SKM-1 (cell line): ENCODE measurements around the gene UBE2U.

Experiments
- DNase-seq: peaks from one replicate; lab custom pipeline; 2025; ENCODE audit not compliant: unreplicated experiment; lab: John Stamatoyannopoulos, UW

Gene UBE2U

GRCh38 chr1:64203420-64203819 lies at the start of gene UBE2U:
Gene UBE2U, plus strand, starts transcription at chr1:64203623. Its CDS starts 428 bp downstream, at chr1:64204051.
- no peak for DNase-seq

GRCh38 chr1:64155278-64155677 lies 48.1 kb upstream of the UBE2U start:
- DNase-seq, result no peak

GRCh38 chr1:64161357-64161941 lies 42.0 kb upstream of the UBE2U start:
- DNase-seq, result no peak

- no peak for DNase-seq
Observed at GRCh38 chr1:64162151-64162550, 41.3 kb upstream of the UBE2U start.

- DNase-seq, result no peak
Observed at GRCh38 chr1:64162804-64163203, 40.6 kb upstream of the UBE2U start.

- no peak for DNase-seq
Observed at GRCh38 chr1:64163431-64163830, 40.0 kb upstream of the UBE2U start.

GRCh38 chr1:64163970-64164369 lies 39.5 kb upstream of the UBE2U start:
- no peak for DNase-seq

- DNase-seq, result no peak
Observed at GRCh38 chr1:64166629-64167028, 36.8 kb upstream of the UBE2U start.

- DNase-seq, result no peak
Observed at GRCh38 chr1:64167176-64167575, 36.2 kb upstream of the UBE2U start.

GRCh38 chr1:64171246-64171645 lies 32.2 kb upstream of the UBE2U start:
- no peak for DNase-seq

GRCh38 chr1:64171797-64172281 lies 31.6 kb upstream of the UBE2U start:
- DNase-seq, result peak; percentile 86

GRCh38 chr1:64172458-64172983 lies 30.9 kb upstream of the UBE2U start:
- DNase-seq, result no peak

- no peak for DNase-seq
Observed at GRCh38 chr1:64173336-64173940, 30.0 kb upstream of the UBE2U start.

- DNase-seq, result no peak
Observed at GRCh38 chr1:64175639-64176038, 27.8 kb upstream of the UBE2U start.

- DNase-seq, result no peak
Observed at GRCh38 chr1:64176659-64177058, 26.8 kb upstream of the UBE2U start.

- DNase-seq, result no peak
Observed at GRCh38 chr1:64179588-64179987, 23.8 kb upstream of the UBE2U start.

- no peak for DNase-seq
Observed at GRCh38 chr1:64182207-64182606, 21.2 kb upstream of the UBE2U start.

GRCh38 chr1:64183395-64184002 lies 19.9 kb upstream of the UBE2U start:
- no peak for DNase-seq

GRCh38 chr1:64184003-64184440 lies 19.4 kb upstream of the UBE2U start:
- DNase-seq, result no peak

GRCh38 chr1:64186138-64186897 lies 17.1 kb upstream of the UBE2U start:
- no peak for DNase-seq

- DNase-seq, result no peak
Observed at GRCh38 chr1:64186898-64187280, 16.5 kb upstream of the UBE2U start.
